SK-N-SH (cell line): Measurements from ENCODE around the gene SARS2. TPM values are rescaled to one million over a fixed set of nuclear protein-coding genes. Genes with fewer than 3 reads are reported as not detected.
A peak's percentile ranks its signal among the peaks of the same experiment; 100 is the strongest.

Experiments used
- CTCF ChIA-PET: fragments of 300-600, 350-600 bp; formaldehyde crosslinking; extraction: SDS; loops from one replicate; lab custom pipeline; 2021; lab: Yijun Ruan, JAX
- POLR2A ChIA-PET: fragments of 350-600 bp; sonication (Branson Sonifier 250); formaldehyde crosslinking; extraction: SDS; loops from one replicate; lab custom pipeline; 2020; ENCODE audit warnings: antibody characterized with exemption, inconsistent platforms; lab: Yijun Ruan, JAX
- DNase-seq: peaks from one replicate; pipeline ENCODE4 v3.0.0; 2012
- H2AFZ ChIP-seq: fragments of 200-600 bp; sonication (generic); 2 replicates; pipeline ENCODE4 v1.8.1; 2016; ENCODE audit warnings: antibody characterized with exemption, mild to moderate bottlenecking, low read depth
- H3F3A ChIP-seq: fragments of 200-600 bp; sonication (generic); replicated peaks from 2 replicates; pipeline ENCODE3; 2016; ENCODE audit warnings: antibody characterized with exemption, mild to moderate bottlenecking; ENCODE audit not compliant: insufficient read depth
- H3K27ac ChIP-seq, 2 experiments: fragments of 200-500 bp in 1 of 2; fragments of 200-600 bp in 1 of 2; sonication (Bioruptor generic) in 1 of 2; sonication (generic), shearing (Covaris generic) in 1 of 2; 2 replicates each; pipeline versions ENCODE4 v1.5.1 to v1.6.1; 2014 to 2016; ENCODE audit warnings: low read depth in 2 of 2, inconsistent platforms in 1 of 2, low read length in 1 of 2, mild to moderate bottlenecking in 1 of 2, mixed read lengths in 1 of 2
- H3K27me3 ChIP-seq: fragments of 200-600 bp; sonication (generic), shearing (Covaris generic); 2 replicates; pipeline ENCODE4 v1.6.1; 2016; ENCODE audit warnings: mixed run types; ENCODE audit not compliant: insufficient read depth
- H3K36me3 ChIP-seq, 2 experiments: fragments of 200-500 bp in 1 of 2; fragments of 200-600 bp in 1 of 2; sonication (Bioruptor generic) in 1 of 2; sonication (generic) in 1 of 2; replicated peaks in 1 of 2; 2 replicates each; pipeline versions ENCODE3 to v1.5.1; 2014 to 2016; ENCODE audit warnings: low read length in 1 of 2, mild to moderate bottlenecking in 1 of 2; ENCODE audit not compliant: insufficient read depth in 2 of 2, control insufficient read depth in 1 of 2
- H3K4me1 ChIP-seq, 2 experiments: fragments of 200-500 bp in 1 of 2; fragments of 200-600 bp in 1 of 2; sonication (Bioruptor generic) in 1 of 2; sonication (generic), shearing (Covaris generic) in 1 of 2; 2 replicates each; pipeline versions ENCODE4 v1.5.1 to v1.6.1; 2014 to 2016; ENCODE audit warnings: low read depth in 1 of 2, low read length in 1 of 2, mixed run types in 1 of 2; ENCODE audit not compliant: insufficient read depth in 2 of 2, control insufficient read depth in 1 of 2
- H3K4me2 ChIP-seq: fragments of 200-600 bp; sonication (generic), shearing (Covaris generic); 2 replicates; pipeline ENCODE4 v1.6.1; 2017; ENCODE audit warnings: mixed run types
- H3K4me3 ChIP-seq, 2 experiments: fragments of 200-500 bp in 1 of 2; fragments of 200-600 bp in 1 of 2; sonication (Bioruptor generic) in 1 of 2; sonication (generic), shearing (Covaris generic) in 1 of 2; 2 replicates each; pipeline versions ENCODE4 v1.5.1 to v1.8.1; 2014 to 2016; ENCODE audit warnings: low read depth in 2 of 2, inconsistent platforms in 1 of 2, low read length in 1 of 2, mild to moderate bottlenecking in 1 of 2, mixed read lengths in 1 of 2, moderate library complexity in 1 of 2
- H3K79me2 ChIP-seq: fragments of 200-600 bp; sonication (generic); 2 replicates; pipeline ENCODE4 v1.8.1; 2017; ENCODE audit warnings: mild to moderate bottlenecking; ENCODE audit not compliant: insufficient read depth
- H3K9ac ChIP-seq: fragments of 200-600 bp; sonication (generic); 2 replicates; pipeline ENCODE4 v1.6.1; 2017; ENCODE audit warnings: mixed run types
- H3K9me2 ChIP-seq: fragments of 200-600 bp; sonication (generic); 2 replicates; pipeline ENCODE4 v1.6.1; 2017; ENCODE audit warnings: mixed run types
- H3K9me3 ChIP-seq: fragments of 200-600 bp; sonication (generic); 2 replicates; pipeline ENCODE4 v1.6.1; 2017; ENCODE audit warnings: mixed run types, mild to moderate bottlenecking, moderate library complexity
- H4K20me1 ChIP-seq: fragments of 200-600 bp; sonication (generic); 2 replicates; pipeline ENCODE4 v1.6.1; 2017; ENCODE audit warnings: mild to moderate bottlenecking, mixed run types; ENCODE audit not compliant: insufficient read depth
- CHD2 ChIP-seq: fragments of 150-350 bp; IDR thresholded peaks from 2 replicates; pipeline ENCODE4 v1.6.1; 2018; ENCODE audit warnings: low read length; ENCODE audit not compliant: partially characterized antibody
- CTCF ChIP-seq: fragments of 200-600 bp; sonication (generic); IDR thresholded peaks from 2 replicates; pipeline ENCODE4 v1.6.1; 2017; ENCODE audit warnings: antibody characterized with exemption, mild to moderate bottlenecking, moderate library complexity
- EZH2phosphoT487 ChIP-seq: fragments of 200-600 bp; sonication (generic); IDR thresholded peaks from 2 replicates; pipeline ENCODE4 v1.6.1; 2017; ENCODE audit warnings: low read depth, mixed run types, mild to moderate bottlenecking, antibody characterized with exemption, moderate library complexity, borderline replicate concordance
- FOXJ3 ChIP-seq: sonication (generic); formaldehyde crosslinking; IDR thresholded peaks from 2 replicates; pipeline ENCODE4 v1.5.1; 2020; ENCODE audit warnings: mild to moderate bottlenecking, missing genetic modification reagents
- FOXM1 ChIP-seq: IDR thresholded peaks from 2 replicates; pipeline ENCODE4 v1.4.0; 2012; ENCODE audit warnings: low read depth, mild to moderate bottlenecking
- GABPA ChIP-seq: IDR thresholded peaks from 2 replicates; pipeline ENCODE4 v1.4.0; 2012; ENCODE audit warnings: low read depth, mild to moderate bottlenecking
- GATA2 ChIP-seq: sonication (generic); formaldehyde crosslinking; IDR thresholded peaks from 2 replicates; pipeline ENCODE4 v1.5.0; 2020; ENCODE audit warnings: mild to moderate bottlenecking, missing genetic modification reagents
- MEF2A ChIP-seq: IDR thresholded peaks from 2 replicates; pipeline ENCODE4 v1.4.0; 2012; ENCODE audit warnings: low read depth, borderline replicate concordance
- MXI1 ChIP-seq: IDR thresholded peaks from 2 replicates; pipeline ENCODE4 v1.6.1; 2012; ENCODE audit warnings: mild to moderate bottlenecking, low read depth, low read length, improper control_type of control experiment
- NFIC ChIP-seq: IDR thresholded peaks from 2 replicates; pipeline ENCODE4 v1.4.0; 2012; ENCODE audit warnings: borderline replicate concordance
- PBX3 ChIP-seq: IDR thresholded peaks from 2 replicates; pipeline ENCODE4; 2012
- POLR2AphosphoS5 ChIP-seq: IDR thresholded peaks from 2 replicates; pipeline ENCODE4 v1.6.1; 2012; ENCODE audit warnings: low read depth, low read length
- RCOR1 ChIP-seq: fragments of 150-350 bp; IDR thresholded peaks from 2 replicates; pipeline ENCODE4 v1.6.1; 2017; ENCODE audit warnings: antibody characterized with exemption, low read length
- RFX5 ChIP-seq: IDR thresholded peaks from 2 replicates; pipeline ENCODE4 v1.6.1; 2012; ENCODE audit warnings: mild to moderate bottlenecking, improper control_type of control experiment, low read length
- RXRA ChIP-seq: IDR thresholded peaks from 2 replicates; pipeline ENCODE4 v1.4.0; 2012; ENCODE audit warnings: low read depth, mild to moderate bottlenecking, borderline replicate concordance
- SMC3 ChIP-seq: IDR thresholded peaks from 2 replicates; pipeline ENCODE4 v1.6.1; 2012; ENCODE audit warnings: low read depth, low read length, improper control_type of control experiment
- USF1 ChIP-seq: IDR thresholded peaks from 2 replicates; pipeline ENCODE4 v1.4.0; 2012; ENCODE audit warnings: low read depth, borderline replicate concordance
- USF2 ChIP-seq: fragments of 150-350 bp; IDR thresholded peaks from 2 replicates; pipeline ENCODE4 v1.6.1; 2017; ENCODE audit warnings: antibody characterized with exemption, low read length, low read depth, borderline replicate concordance
- YY1 ChIP-seq: IDR thresholded peaks from 2 replicates; pipeline ENCODE4 v1.4.0; 2012; ENCODE audit warnings: low read depth, mild to moderate bottlenecking
- WGBS: methylation state at CpG from one replicate; pipeline ENCODE4 v1.1.6; 2017; ENCODE audit warnings: low lambda C conversion rate; 5-methylcytosine and 5-hydroxymethylcytosine counted together
- polyA plus RNA-seq, 3 experiments: library from polyadenylated mRNA; depleted of rRNA; stranded (reverse); fragments of >200 nt; gene quantifications; 2 replicates each; pipeline ENCODE4 v1.2.3, GENCODE V29; 2012

SARS2 gene
- polyA plus RNA-seq, 1 of the 3 experiments (the other 2 are of a cell fraction) = 36.5 TPM

GRCh38 chr19:38869160-38869835 lies 61.3 kb downstream of the SARS2 start:
- no peak overlapping the region for H3K27ac ChIP-seq
- peak overlapping the region; percentile 83; the same call in 1 of the 2 replicates for H2AFZ ChIP-seq
- POLR2A ChIA-PET = interaction anchor here (1.0 kb wide), 2 partner anchors 20 to 37 kb away, joined by 3 to 4 read pairs; no protein-coding TSS in a partner anchor
- CTCF ChIA-PET = interaction anchor here (0.8 to 6.3 kb wide), 11 partner anchors 8 to 466 kb away, joined by 3 to 36 read pairs (median 4); partner anchors contain the start of genes ECH1, FAM98C, MRPS12 and SARS2
- TF ChIP-seq RCOR1 (no peak), SMC3 (no peak), YY1 (no peak), MXI1 (no peak), USF2 (no peak), FOXJ3 (CRISPR knock-in tag) (no peak), CTCF (no peak), RFX5 (no peak), GATA2 (no peak), NFIC (no peak), POLR2AphosphoS5 (no peak)
- peaks cover 0 to 15% of the 10 kb centered on the region in 2 experiments; a peak in 1 of 4 replicates for H3K4me1 ChIP-seq
- no peaks in the 10 kb centered on the region for H3K36me3 ChIP-seq
- H3K9ac ChIP-seq = no peak overlapping the region
- H3K79me2 ChIP-seq = no peaks in the 10 kb centered on the region
- DNase-seq = peak; percentile 47
- no peaks in the 10 kb centered on the region for H3K27me3 ChIP-seq
- no peaks in the 10 kb centered on the region for H3K9me3 ChIP-seq
- H3F3A ChIP-seq = no peaks in the 10 kb centered on the region
- peak overlapping the region; percentile 67 for H3K4me2 ChIP-seq
- peak overlapping the region; percentile 31 to 35; a peak in 3 of 4 replicates for H3K4me3 ChIP-seq
- WGBS = 31% methylated on average over 16 of the region's 34 CpGs
- no peaks in the 10 kb centered on the region for H3K9me2 ChIP-seq
- H4K20me1 ChIP-seq = no peaks in the 10 kb centered on the region

- H3K27me3 ChIP-seq = no peaks in the 10 kb centered on the region
- no peak for DNase-seq
- ChIA-PET POLR2A (interaction anchor here (1.0 kb wide), 2 partner anchors 19 to 36 kb away, joined by 3 to 4 read pairs; no protein-coding TSS in a partner anchor), CTCF (interaction anchor here (0.9 to 6.3 kb wide), 6 partner anchors 12 to 466 kb away, joined by 3 to 36 read pairs (median 4); partner anchors contain the start of genes ECH1 and FAM98C)
- H3K9me3 ChIP-seq = no peaks in the 10 kb centered on the region
- H3K4me3 ChIP-seq = no peak overlapping the region
- no peaks in the 10 kb centered on the region for H3K79me2 ChIP-seq
- H3K9me2 ChIP-seq = no peaks in the 10 kb centered on the region
- H3K27ac ChIP-seq = no peak overlapping the region
- 86% methylated on average over 6 of the region's 6 CpGs for WGBS
- no peak overlapping the region for H3K9ac ChIP-seq
- no peaks in the 10 kb centered on the region for H3F3A ChIP-seq
- no peaks in the 10 kb centered on the region for H3K36me3 ChIP-seq
- H2AFZ ChIP-seq = no peak overlapping the region
- no peak overlapping the region for H3K4me2 ChIP-seq
- H3K4me1 ChIP-seq = peaks cover 0 to 15% of the 10 kb centered on the region in 2 experiments; a peak in 1 of 4 replicates
- H4K20me1 ChIP-seq = no peaks in the 10 kb centered on the region
- no peak for TF ChIP-seq PBX3
- no peak for TF ChIP-seq RXRA
- TF ChIP-seq NFIC = no peak
- no peak for TF ChIP-seq MXI1
- no peak for TF ChIP-seq CTCF
- TF ChIP-seq GATA2 = no peak
- no peak for TF ChIP-seq FOXM1
- TF ChIP-seq RCOR1 = no peak
- TF ChIP-seq GABPA = no peak
- TF ChIP-seq EZH2phosphoT487 = no peak
- TF ChIP-seq MEF2A = no peak
- TF ChIP-seq CHD2 = no peak
- no peak for TF ChIP-seq FOXJ3 (CRISPR knock-in tag)
- no peak for TF ChIP-seq USF1
- no peak for TF ChIP-seq RFX5
- TF ChIP-seq SMC3 = no peak
Measured at GRCh38 chr19:38868551-38868950, 62.0 kb downstream of the SARS2 start.
